ENCODE results near the gene PTPRD. TPM values are rescaled to one million over a fixed set of nuclear protein-coding genes. Genes with fewer than 3 reads are reported as not detected.
"Not testable (repeated sequence)": the region's sequence is repeated elsewhere in the genome, so short reads cannot be mapped to it uniquely, and the experiment has no call there.

Gene PTPRD
- total and polyA plus RNA-seq, 2 donors (not counting 1 experiment from before 2014, with no cell fraction given): not detected

GRCh38 chr9:8924562-8924961, 1688.2 kb downstream of the PTPRD start:
- Histone ChIP-seq H3K36me3 (replicated peaks in 1 of 2; ENCODE audit: control extremely low read depth in 1 of 2, control insufficient read depth in 1 of 2, extremely low read depth in 1 of 2, insufficient read depth in 2 of 2, low read length in 1 of 2) (no peaks in the 10 kb centered on the region), H3K4me2 (replicated peaks; ENCODE audit: low read depth, low read length, poor library complexity, severe bottlenecking) (no peak overlapping the region), H3K27ac (ENCODE audit: low read length in 2 of 2) (no peak overlapping the region), H3K4me1 (ENCODE audit: control insufficient read depth in 2 of 2, insufficient read depth in 2 of 2, low read length in 2 of 2) (no peaks in the 10 kb centered on the region), H3K9ac (ENCODE audit: low read length) (no peak overlapping the region), H3K79me2 (ENCODE audit: control insufficient read depth, insufficient read depth, low read length) (no peaks in the 10 kb centered on the region), H2AFZ (ENCODE audit: insufficient read depth, low read depth, low read length, poor library complexity, severe bottlenecking) (no peak overlapping the region), H4K20me1 (ENCODE audit: control insufficient read depth, insufficient read depth, low read length, poor library complexity, severe bottlenecking) (no peaks in the 10 kb centered on the region), H3K9me3 (ENCODE audit: control extremely low read depth in 1 of 3, control insufficient read depth in 2 of 3, insufficient read depth in 1 of 3, low read length in 2 of 3) (no peaks in the 10 kb centered on the region), H3K27me3 (replicated peaks in 1 of 4; ENCODE audit: control extremely low read depth in 1 of 4, control insufficient read depth in 3 of 4, insufficient read depth in 4 of 4, low read length in 3 of 4) (no peaks in the 10 kb centered on the region), H3K4me3 (ENCODE audit: control extremely low read depth in 1 of 5, extremely low read depth in 1 of 5, insufficient read depth in 1 of 5, low read depth in 2 of 5, low read length in 4 of 5) (no peak overlapping the region)
- Mint-ChIP-seq H3K4me1 (no peaks in the 10 kb centered on the region), H3K9me3 (ENCODE audit: insufficient read depth) (no peaks in the 10 kb centered on the region), H3K4me3 (no peak overlapping the region), H3K27ac (no peak overlapping the region), H3K27me3 (no peaks in the 10 kb centered on the region)
- TF ChIP-seq EZH2 (IDR thresholded peaks at IDR 0.05; ENCODE audit: borderline replicate concordance, insufficient read depth, low read depth, low read length, poor library complexity, severe bottlenecking): no peak
- TF ChIP-seq CTCF (IDR thresholded peaks at IDR 0.05): no peak
- intact Hi-C loops (cut with micrococcal nuclease): no loop called here
- ChIA-PET POLR2A (no interaction called here), CTCF (no interaction called here)
- WGBS (ENCODE audit: insufficient coverage): no CpG with 5 or more reads among the region's 2 CpGs
- DNase-seq (no peak), ATAC-seq (ENCODE audit: low read depth) (no peak)

GRCh38 chr9:8920478-8921183, 1692.2 kb downstream of the PTPRD start:
- H3K4me1 ChIP-seq (ENCODE audit: control insufficient read depth in 2 of 2, insufficient read depth in 2 of 2, low read length in 2 of 2); H3K9me3 ChIP-seq (ENCODE audit: control extremely low read depth in 1 of 3, control insufficient read depth in 2 of 3, insufficient read depth in 1 of 3, low read length in 2 of 3); H3K4me3 Mint-ChIP-seq; H3K27me3 ChIP-seq (replicated peaks in 1 of 4; ENCODE audit: control extremely low read depth in 1 of 4, control insufficient read depth in 3 of 4, insufficient read depth in 4 of 4, low read length in 3 of 4); H3K27ac ChIP-seq (ENCODE audit: low read length in 2 of 2); H3K36me3 ChIP-seq (replicated peaks in 1 of 2; ENCODE audit: control extremely low read depth in 1 of 2, control insufficient read depth in 1 of 2, extremely low read depth in 1 of 2, insufficient read depth in 2 of 2, low read length in 1 of 2); CTCF ChIA-PET; H3K4me3 ChIP-seq (ENCODE audit: control extremely low read depth in 1 of 5, extremely low read depth in 1 of 5, insufficient read depth in 1 of 5, low read depth in 2 of 5, low read length in 4 of 5); H3K4me2 ChIP-seq (replicated peaks; ENCODE audit: low read depth, low read length, poor library complexity, severe bottlenecking); H3K27me3 Mint-ChIP-seq; DNase-seq; H3K79me2 ChIP-seq (ENCODE audit: control insufficient read depth, insufficient read depth, low read length); H3K9ac ChIP-seq (ENCODE audit: low read length); H4K20me1 ChIP-seq (ENCODE audit: control insufficient read depth, insufficient read depth, low read length, poor library complexity, severe bottlenecking); intact Hi-C loops (cut with micrococcal nuclease); H3K27ac Mint-ChIP-seq; ATAC-seq (ENCODE audit: low read depth); H3K4me1 Mint-ChIP-seq; H2AFZ ChIP-seq (ENCODE audit: insufficient read depth, low read depth, low read length, poor library complexity, severe bottlenecking); H3K9me3 Mint-ChIP-seq (ENCODE audit: insufficient read depth); POLR2A ChIA-PET: not testable (repeated sequence)
- WGBS (ENCODE audit: insufficient coverage): 97% methylated on average over 12 of the region's 19 CpGs

Measured in B cell (primary cell).